K562 (cell line): Measurements from ENCODE around the gene CSNK1D. TPM values are rescaled to one million over a fixed set of nuclear protein-coding genes. Genes with fewer than 3 reads are reported as not detected.

ENCODE experiments used
- CBFA2T3 ChIP-seq: fragments of 450-650 bp; IDR thresholded peaks from 2 replicates; pipeline ENCODE4 v1.6.1; 2017
- FOXJ2 ChIP-seq: fragments of 200-800 bp; sonication (Bioruptor generic); IDR thresholded peaks from 2 replicates; pipeline ENCODE4 v1.6.1; 2016; ENCODE audit warnings: missing genetic modification characterization, missing compliant biosample characterization
- GTF3C2 ChIP-seq: IDR thresholded peaks from 3 replicates; pipeline ENCODE4 v1.6.1; 2011; ENCODE audit warnings: borderline replicate concordance, mild to moderate bottlenecking, moderate library complexity; ENCODE audit not compliant: insufficient read length; ENCODE audit errors: extremely low read depth
- HNRNPLL ChIP-seq: fragments of 200-400 bp; formaldehyde crosslinking; IDR thresholded peaks from 2 replicates; pipeline ENCODE4 v1.6.1; 2017; ENCODE audit warnings: low read length, low read depth, mild to moderate bottlenecking; ENCODE audit not compliant: poor library complexity, severe bottlenecking
- NCOA1 ChIP-seq: fragments of 450-650 bp; IDR thresholded peaks from 2 replicates; pipeline ENCODE4 v1.6.1; 2016; ENCODE audit warnings: low read depth
- NR1H2 ChIP-seq: sonication (generic); formaldehyde crosslinking; IDR thresholded peaks from 2 replicates; pipeline ENCODE4 v1.4.0; 2020; ENCODE audit warnings: mild to moderate bottlenecking, missing genetic modification reagents
- POLR2AphosphoS5 ChIP-seq: IDR thresholded peaks from 2 replicates; pipeline ENCODE4 v1.6.1; 2011; ENCODE audit warnings: mild to moderate bottlenecking, low read depth, low read length, moderate library complexity; ENCODE audit not compliant: control insufficient read depth, insufficient read depth
- RFX5 ChIP-seq: IDR thresholded peaks from 2 replicates; pipeline ENCODE4 v1.6.1; 2011; ENCODE audit warnings: low read depth, mild to moderate bottlenecking, improper control_type of control experiment, low read length
- SMAD2 ChIP-seq: fragments of 150-350 bp; IDR thresholded peaks from 2 replicates; pipeline ENCODE4 v1.6.1; 2014; ENCODE audit warnings: low read depth, mild to moderate bottlenecking, low read length
- SMAD3 ChIP-seq: fragments of 450-650 bp; formaldehyde crosslinking; conservative IDR thresholded peaks from 2 replicates; pipeline ENCODE4 v1.4.0; 2020; ENCODE audit warnings: mild to moderate bottlenecking
- SMARCB1 ChIP-seq: IDR thresholded peaks from 2 replicates; pipeline ENCODE4 v1.6.1; 2011; ENCODE audit warnings: improper control_type of control experiment, low read depth; ENCODE audit not compliant: insufficient read length
- SREBF1 ChIP-seq: fragments of 150-350 bp; IDR thresholded peaks from 2 replicates; pipeline ENCODE4 v1.6.1; 2014; ENCODE audit warnings: antibody characterized with exemption, low read depth, low read length, borderline replicate concordance
- SRSF9 ChIP-seq: fragments of 200-400 bp; formaldehyde crosslinking; IDR thresholded peaks from 2 replicates; pipeline ENCODE4 v1.6.1; 2017; ENCODE audit warnings: low read depth, low read length, borderline replicate concordance
- TEAD2 ChIP-seq: fragments of 450-650 bp; IDR thresholded peaks from 2 replicates; pipeline ENCODE4 v1.6.1; 2016; ENCODE audit warnings: missing genetic modification characterization, control low read depth, missing compliant biosample characterization
- TOE1 ChIP-seq, 2 experiments: fragments of 450-650 bp in 1 of 2; sonication (generic) in 1 of 2; formaldehyde crosslinking in 1 of 2; IDR thresholded peaks; 2 replicates each; pipeline versions ENCODE4 v1.7.1 to v1.8.0; 2016 to 2022; ENCODE audit warnings: borderline replicate concordance in 2 of 2, mild to moderate bottlenecking in 2 of 2, antibody characterized with exemption in 1 of 2, inconsistent platforms in 1 of 2, low read depth in 1 of 2, missing genetic modification reagents in 1 of 2, moderate library complexity in 1 of 2
- ZBTB12 ChIP-seq: fragments of 250-450 bp; sonication (Bioruptor Pico); IDR thresholded peaks from 2 replicates; pipeline ENCODE4 v1.4.0; 2020
- ZNF431 ChIP-seq: sonication (generic); formaldehyde crosslinking; IDR thresholded peaks from 2 replicates; pipeline ENCODE4 v1.8.0; 2022; ENCODE audit warnings: mild to moderate bottlenecking, missing genetic modification reagents
- polyA plus RNA-seq, 8 experiments: library from polyadenylated mRNA; depleted of rRNA in 4 of 8; stranded (reverse) in 5 of 8; unstranded in 3 of 8; fragments of >200 nt; fragmentation: Nextera tagmentation in 2 of 8; fragmentation: Illumina TruSeq in 1 of 8; extraction: Ambion mirVana in 2 of 8; extraction: Trizol in 1 of 8; gene quantifications; 2 replicates each; pipeline versions ENCODE4 v1.2.1 to v1.2.3, GENCODE V29; 2011 to 2014; ENCODE audit warnings: inconsistent platforms in 1 of 8, missing spikeins in 1 of 8
- total RNA-seq, 7 experiments: library from RNA; depleted of rRNA in 6 of 7; stranded (reverse); fragments of >200 nt in 6 of 7; fragmentation: Illumina TruSeq in 2 of 7; extraction: Trizol in 2 of 7; gene quantifications; 2 replicates each; pipeline versions ENCODE4 v1.2.1 to v1.2.3, GENCODE V29; 2011 to 2021; ENCODE audit warnings: low replicate concordance in 1 of 7
- TF ChIP-seq, protein P1 (sequence below): IDR thresholded peaks from 2 replicates; pipeline ENCODE4 v1.6.1; 2016; ENCODE audit warnings: missing genetic modification characterization, missing compliant biosample characterization
- TF ChIP-seq, protein P2 (sequence below): sonication (generic); formaldehyde crosslinking; IDR thresholded peaks from 2 replicates; pipeline ENCODE4 v1.8.0; 2022; ENCODE audit warnings: mild to moderate bottlenecking, missing genetic modification reagents

CSNK1D gene
- total and polyA plus RNA-seq, 9 of the 15 experiments (the other 6 are each of a cell fraction or from before 2014, with no cell fraction given) = 6.5 to 133 (median 41.3) TPM

- TF ChIP-seq GTF3C2 (no peak), SREBF1 (no peak), SMAD3 (CRISPR knock-in tag) (0 out of 2 replicates have a peak, but pooled peaks have one; percentile 46), TEAD2 (tag) (no peak), TOE1 (IDR thresholded peaks at IDR 0.05; ENCODE audit: borderline replicate concordance) (peak; percentile 15; the same call in 1 of the 2 replicates), TOE1 (CRISPR knock-in tag; IDR thresholded peaks at IDR 0.05; ENCODE audit: borderline replicate concordance, low read depth) (no peak), NR1H2 (CRISPR knock-in tag) (no peak), HNRNPLL (no peak), RFX5 (no peak), ZNF431 (no peak), ZBTB12 (CRISPR knock-in tag) (peak; percentile 19; the same call in 1 of the 2 replicates), POLR2AphosphoS5 (peak; percentile 55; the same call in 1 of the 2 replicates), SRSF9 (no peak), NCOA1 (no peak), FOXJ2 (tag) (no peak), SMAD2 (no peak), CBFA2T3 (no peak), SMARCB1 (no peak)
- TF ChIP-seq, protein P1, sequence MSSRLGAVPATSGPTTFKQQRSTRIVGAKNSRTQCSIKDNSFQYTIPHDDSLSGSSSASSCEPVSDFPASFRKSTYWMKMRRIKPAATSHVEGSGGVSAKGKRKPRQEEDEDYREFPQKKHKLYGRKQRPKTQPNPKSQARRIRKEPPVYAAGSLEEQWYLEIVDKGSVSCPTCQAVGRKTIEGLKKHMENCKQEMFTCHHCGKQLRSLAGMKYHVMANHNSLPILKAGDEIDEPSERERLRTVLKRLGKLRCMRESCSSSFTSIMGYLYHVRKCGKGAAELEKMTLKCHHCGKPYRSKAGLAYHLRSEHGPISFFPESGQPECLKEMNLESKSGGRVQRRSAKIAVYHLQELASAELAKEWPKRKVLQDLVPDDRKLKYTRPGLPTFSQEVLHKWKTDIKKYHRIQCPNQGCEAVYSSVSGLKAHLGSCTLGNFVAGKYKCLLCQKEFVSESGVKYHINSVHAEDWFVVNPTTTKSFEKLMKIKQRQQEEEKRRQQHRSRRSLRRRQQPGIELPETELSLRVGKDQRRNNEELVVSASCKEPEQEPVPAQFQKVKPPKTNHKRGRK (tag) = no peak
- TF ChIP-seq, protein P2, sequence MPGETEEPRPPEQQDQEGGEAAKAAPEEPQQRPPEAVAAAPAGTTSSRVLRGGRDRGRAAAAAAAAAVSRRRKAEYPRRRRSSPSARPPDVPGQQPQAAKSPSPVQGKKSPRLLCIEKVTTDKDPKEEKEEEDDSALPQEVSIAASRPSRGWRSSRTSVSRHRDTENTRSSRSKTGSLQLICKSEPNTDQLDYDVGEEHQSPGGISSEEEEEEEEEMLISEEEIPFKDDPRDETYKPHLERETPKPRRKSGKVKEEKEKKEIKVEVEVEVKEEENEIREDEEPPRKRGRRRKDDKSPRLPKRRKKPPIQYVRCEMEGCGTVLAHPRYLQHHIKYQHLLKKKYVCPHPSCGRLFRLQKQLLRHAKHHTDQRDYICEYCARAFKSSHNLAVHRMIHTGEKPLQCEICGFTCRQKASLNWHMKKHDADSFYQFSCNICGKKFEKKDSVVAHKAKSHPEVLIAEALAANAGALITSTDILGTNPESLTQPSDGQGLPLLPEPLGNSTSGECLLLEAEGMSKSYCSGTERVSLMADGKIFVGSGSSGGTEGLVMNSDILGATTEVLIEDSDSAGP (CRISPR knock-in tag) = no peak; the same call in 1 of the 2 replicates
Observed at GRCh38 chr17:82205720-82206508, 67.6 kb downstream of the CSNK1D start (continued).
